Liver (tissue), 9 donors: ENCODE data around the gene RASL10A. TPM values are rescaled to one million over a fixed set of nuclear protein-coding genes. Genes with fewer than 3 reads are reported as not detected.

Experiments
- DNase-seq: peaks from one replicate; pipeline ENCODE4 v3.0.0-alpha.2; 2017; ENCODE audit warnings: low spot score
- H3K27ac ChIP-seq, 2 donors: one replicate each; pipeline ENCODE4 v1.7.0; 2013; ENCODE audit warnings: inconsistent platforms in 2 of 2, low read length in 2 of 2, control low read depth in 1 of 2, low read depth in 1 of 2, mild to moderate bottlenecking in 1 of 2
- H3K27me3 ChIP-seq, 4 donors: one replicate each; pipeline versions ENCODE4 v1.6.1 to v1.7.0; 2013; ENCODE audit warnings: low read length in 3 of 4, inconsistent platforms in 1 of 4, mild to moderate bottlenecking in 1 of 4, moderate library complexity in 1 of 4; ENCODE audit not compliant: control insufficient read depth in 4 of 4, insufficient read depth in 4 of 4
- H3K36me3 ChIP-seq, 4 donors: one replicate each; pipeline versions ENCODE4 v1.6.1 to v1.7.0; 2013; ENCODE audit warnings: low read length in 3 of 4, mild to moderate bottlenecking in 3 of 4, low read depth in 1 of 4, moderate library complexity in 1 of 4; ENCODE audit not compliant: control insufficient read depth in 4 of 4, insufficient read depth in 3 of 4
- H3K4me1 ChIP-seq, 4 donors: one replicate each; pipeline versions ENCODE4 v1.6.1 to v1.7.0; 2013; ENCODE audit warnings: low read length in 3 of 4, mild to moderate bottlenecking in 3 of 4, moderate library complexity in 1 of 4; ENCODE audit not compliant: control insufficient read depth in 4 of 4, insufficient read depth in 4 of 4
- H3K4me3 ChIP-seq, 3 donors: one replicate each; pipeline versions ENCODE4 v1.6.1 to v1.7.0; 2013; ENCODE audit warnings: low read length in 3 of 3, control low read depth in 1 of 3, low read depth in 1 of 3, mild to moderate bottlenecking in 1 of 3
- H3K9ac ChIP-seq, 2 donors: one replicate each; pipeline ENCODE4 v1.7.0; 2013; ENCODE audit warnings: low read length in 2 of 2, mild to moderate bottlenecking in 2 of 2, moderate library complexity in 2 of 2, control low read depth in 1 of 2, low read depth in 1 of 2
- H3K9me3 ChIP-seq, 4 donors: one replicate each; pipeline versions ENCODE4 v1.6.1 to v1.7.0; 2013; ENCODE audit warnings: low read length in 3 of 4; ENCODE audit not compliant: control insufficient read depth in 4 of 4
- ATF3 ChIP-seq: IDR thresholded peaks from 2 replicates; pipeline ENCODE4 v1.6.1; 2016; ENCODE audit warnings: antibody characterized with exemption
- CTCF ChIP-seq: fragments of 150-350 bp; IDR thresholded peaks from 2 replicates; pipeline ENCODE4 v1.5.1; 2017; ENCODE audit warnings: improper control_type of control experiment, low read depth, low read length; ENCODE audit not compliant: missing input control
- EGR1 ChIP-seq, 2 donors: IDR thresholded peaks; 2 replicates each; pipeline ENCODE4 v1.6.1; 2016 to 2018; ENCODE audit warnings: antibody characterized with exemption in 2 of 2, low read depth in 2 of 2
- GABPA ChIP-seq, 2 donors: IDR thresholded peaks in 1 of 2; conservative IDR thresholded peaks in 1 of 2; 2 replicates each; pipeline ENCODE4 v1.6.1; 2016; ENCODE audit warnings: antibody characterized with exemption in 2 of 2, mild to moderate bottlenecking in 1 of 2, moderate library complexity in 1 of 2
- HNF4G ChIP-seq: IDR thresholded peaks from 2 replicates; pipeline ENCODE4 v1.6.1; 2016; ENCODE audit warnings: antibody characterized with exemption
- JUND ChIP-seq, 2 donors: IDR thresholded peaks; 2 replicates each; pipeline ENCODE4 v1.6.1; 2016; ENCODE audit warnings: antibody characterized with exemption in 2 of 2
- MAX ChIP-seq: IDR thresholded peaks from 2 replicates; pipeline ENCODE4 v1.6.1; 2016; ENCODE audit warnings: antibody characterized with exemption
- NR2F2 ChIP-seq: IDR thresholded peaks from 2 replicates; pipeline ENCODE4 v1.6.1; 2016; ENCODE audit warnings: antibody characterized with exemption
- RAD21 ChIP-seq, 2 donors: IDR thresholded peaks; 2 replicates each; pipeline ENCODE4 v1.6.1; 2016; ENCODE audit warnings: antibody characterized with exemption in 2 of 2, mild to moderate bottlenecking in 2 of 2
- REST ChIP-seq: IDR thresholded peaks from 2 replicates; pipeline ENCODE4 v1.6.1; 2016; ENCODE audit warnings: antibody characterized with exemption, mild to moderate bottlenecking
- RXRA ChIP-seq, 2 donors: IDR thresholded peaks; 2 replicates each; pipeline ENCODE4 v1.6.1; 2017 to 2018; ENCODE audit warnings: antibody characterized with exemption in 2 of 2, mild to moderate bottlenecking in 1 of 2
- SP1 ChIP-seq: IDR thresholded peaks from 2 replicates; pipeline ENCODE4 v1.6.1; 2018; ENCODE audit warnings: antibody characterized with exemption, mild to moderate bottlenecking
- TAF1 ChIP-seq: conservative IDR thresholded peaks from 2 replicates; pipeline ENCODE4 v1.6.1; 2016; ENCODE audit warnings: antibody characterized with exemption, mild to moderate bottlenecking
- YY1 ChIP-seq: IDR thresholded peaks from 2 replicates; pipeline ENCODE4 v1.6.1; 2016; ENCODE audit warnings: antibody characterized with exemption, mild to moderate bottlenecking
- ZBTB33 ChIP-seq: IDR thresholded peaks from 2 replicates; pipeline ENCODE4 v1.6.1; 2016; ENCODE audit warnings: antibody characterized with exemption
- WGBS: extraction: QIAGEN DNeasy Blood & Tissue Kit; methylation state at CpG from one replicate; pipeline ENCODE4 v1.1.7; 2013; 5-methylcytosine and 5-hydroxymethylcytosine counted together
- polyA plus RNA-seq, 2 donors: library from polyadenylated mRNA; stranded (reverse) in 1 of 2; unstranded in 1 of 2; fragments of 200-250 nt in 1 of 2; fragments of >200 nt in 1 of 2; fragmentation: Nextera tagmentation in 1 of 2; extraction: Ambion mirVana in 1 of 2; gene quantifications; one replicate each; pipeline versions ENCODE4 v1.2.1 to v1.2.3, GENCODE V29; 2013 to 2015
- total RNA-seq, 2 donors: library from RNA; depleted of rRNA; stranded (reverse); fragments of >200 nt; gene quantifications; one replicate each; pipeline ENCODE4 v1.2.3, GENCODE V29; 2014
- donor health status: healthy.
- donor health status: healthy.
- donor health status: healthy.
- donor health status: healthy.
- donor health status: healthy.

The RASL10A gene
- total and polyA plus RNA-seq, 4 donors: 0.10 to 0.79 (median 0.47) TPM

GRCh38 chr22:29332886-29333496 is 17.5 kb upstream of the RASL10A start (continued):
- TF ChIP-seq CTCF: no peak
- TF ChIP-seq JUND (IDR thresholded peaks at IDR 0.05): no peak
- no peak for TF ChIP-seq ZBTB33
- no peak for TF ChIP-seq RXRA (IDR thresholded peaks at IDR 0.05)
- no peak for TF ChIP-seq NR2F2

- Histone ChIP-seq H3K27ac (no peak overlapping the region), H3K27me3 (no peaks in the 10 kb centered on the region), H3K9me3 (no peaks in the 10 kb centered on the region), H3K4me1 (peaks cover 5 to 30% (median 23%) of the 10 kb centered on the region in 4 donors), H3K9ac (no peak overlapping the region), H3K36me3 (peaks cover 5 to 48% (median 11%) of the 10 kb centered on the region in 4 donors), H3K4me3 (no peak overlapping the region)
- DNase-seq: no peak
- WGBS: 91% methylated on average over 14 of the region's 14 CpGs
- no peak for TF ChIP-seq RXRA (IDR thresholded peaks at IDR 0.05)
- TF ChIP-seq SP1: no peak
- TF ChIP-seq RAD21 (IDR thresholded peaks at IDR 0.05): no peak
- no peak for TF ChIP-seq MAX
Observed at GRCh38 chr22:29331658-29332300, 16.3 kb upstream of the RASL10A start.

- 94% methylated on average over 8 of the region's 8 CpGs for WGBS
- DNase-seq: no peak
- TF ChIP-seq GABPA (IDR thresholded peaks at IDR 0.05 in 1 of 2, conservative IDR thresholded peaks at IDR 0.05 in 1 of 2) (no peak), REST (no peak), ZBTB33 (no peak), ATF3 (no peak), TAF1 (no peak), YY1 (no peak), RAD21 (IDR thresholded peaks at IDR 0.05) (no peak), MAX (no peak), EGR1 (IDR thresholded peaks at IDR 0.05; ENCODE audit: low read depth in 2 of 2) (no peak), CTCF (no peak), HNF4G (no peak), JUND (IDR thresholded peaks at IDR 0.05) (no peak)
- peaks cover 5 to 52% (median 11%) of the 10 kb centered on the region in 4 donors for H3K36me3 ChIP-seq
- H3K9ac ChIP-seq: no peak overlapping the region
- H3K27ac ChIP-seq: no peak overlapping the region
- H3K4me3 ChIP-seq: no peak overlapping the region
- no peaks in the 10 kb centered on the region for H3K27me3 ChIP-seq
- H3K4me1 ChIP-seq: peaks cover 5 to 24% (median 18%) of the 10 kb centered on the region in 4 donors
- no peaks in the 10 kb centered on the region for H3K9me3 ChIP-seq
Observed at GRCh38 chr22:29331213-29331612, 15.7 kb upstream of the RASL10A start.
